ENCODE measurements around the gene SNRNP70. TPM values are rescaled to one million over a fixed set of nuclear protein-coding genes. Genes with fewer than 3 reads are reported as not detected.

The SNRNP70 gene
- polyA plus RNA-seq, 1 donor (not counting 4 experiments of a cell fraction or from before 2014, with no cell fraction given) = 149 TPM

DNA sequence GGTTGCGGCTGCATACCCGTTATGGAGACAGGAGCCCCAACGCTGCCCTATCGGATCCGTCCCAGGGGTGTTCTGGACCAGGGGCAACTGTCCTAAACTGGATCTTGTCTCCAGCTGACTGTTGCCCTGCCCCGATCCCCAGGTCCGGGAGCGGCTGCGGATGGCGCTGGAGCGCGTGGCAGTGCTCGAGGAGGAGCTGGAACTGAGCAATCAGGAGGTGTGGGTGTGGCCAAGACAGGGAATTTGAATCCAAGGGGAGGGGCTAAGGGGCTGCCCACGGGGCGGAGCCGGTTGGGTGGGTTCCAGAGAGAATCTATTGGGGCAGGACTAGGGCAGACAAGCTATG is 44.0 kb downstream of the SNRNP70 start:
- Histone ChIP-seq H3K4me1 (ENCODE audit: control insufficient read depth, extremely low read depth, insufficient read depth, low read length) (peaks cover 4% of the 10 kb centered on the region), H3K4me2 (ENCODE audit: control insufficient read depth, extremely low read depth, insufficient read depth, low read depth, low read length) (no peak overlapping the region), H3K9me1 (ENCODE audit: control insufficient read depth, extremely low read depth, insufficient read depth, low read length) (no peaks in the 10 kb centered on the region), H4K20me1 (ENCODE audit: control insufficient read depth, extremely low read depth, insufficient read depth, low read length) (no peaks in the 10 kb centered on the region), H2AFZ (ENCODE audit: control insufficient read depth, low read length) (no peak overlapping the region), H3K79me2 (ENCODE audit: control insufficient read depth, insufficient read depth, low read length) (no peaks in the 10 kb centered on the region), H3K27me3 (ENCODE audit: control insufficient read depth, extremely low read depth, insufficient read depth, low read length) (no peaks in the 10 kb centered on the region), H3K36me3 (ENCODE audit: control insufficient read depth in 2 of 2, extremely low read depth in 1 of 2, insufficient read depth in 2 of 2, low read length in 2 of 2) (no peaks in the 10 kb centered on the region), H3K4me3 (ENCODE audit: control insufficient read depth in 2 of 3, extremely low read depth in 1 of 3, insufficient read depth in 2 of 3, low read depth in 1 of 3, low read length in 3 of 3) (no peak overlapping the region), H3K9me3 (ENCODE audit: control insufficient read depth, low read depth, low read length) (no peaks in the 10 kb centered on the region), H3K27ac (ENCODE audit: control insufficient read depth, insufficient read depth, low read length) (no peak overlapping the region), H3K9ac (ENCODE audit: control insufficient read depth, extremely low read depth, insufficient read depth, low read length) (no peak overlapping the region)
- FAIRE-seq = no peak
- DNase-seq (ENCODE audit: low read depth, low spot score) = no peak
- dilution Hi-C loops (cut with MboI; ENCODE audit: extremely low pct_ligation_motif_present, low sequenced_read_pairs) = no loop called here
- TF ChIP-seq EZH2 (IDR thresholded peaks at IDR 0.05; ENCODE audit: low read length) = no peak
- TF ChIP-seq, protein P1, sequence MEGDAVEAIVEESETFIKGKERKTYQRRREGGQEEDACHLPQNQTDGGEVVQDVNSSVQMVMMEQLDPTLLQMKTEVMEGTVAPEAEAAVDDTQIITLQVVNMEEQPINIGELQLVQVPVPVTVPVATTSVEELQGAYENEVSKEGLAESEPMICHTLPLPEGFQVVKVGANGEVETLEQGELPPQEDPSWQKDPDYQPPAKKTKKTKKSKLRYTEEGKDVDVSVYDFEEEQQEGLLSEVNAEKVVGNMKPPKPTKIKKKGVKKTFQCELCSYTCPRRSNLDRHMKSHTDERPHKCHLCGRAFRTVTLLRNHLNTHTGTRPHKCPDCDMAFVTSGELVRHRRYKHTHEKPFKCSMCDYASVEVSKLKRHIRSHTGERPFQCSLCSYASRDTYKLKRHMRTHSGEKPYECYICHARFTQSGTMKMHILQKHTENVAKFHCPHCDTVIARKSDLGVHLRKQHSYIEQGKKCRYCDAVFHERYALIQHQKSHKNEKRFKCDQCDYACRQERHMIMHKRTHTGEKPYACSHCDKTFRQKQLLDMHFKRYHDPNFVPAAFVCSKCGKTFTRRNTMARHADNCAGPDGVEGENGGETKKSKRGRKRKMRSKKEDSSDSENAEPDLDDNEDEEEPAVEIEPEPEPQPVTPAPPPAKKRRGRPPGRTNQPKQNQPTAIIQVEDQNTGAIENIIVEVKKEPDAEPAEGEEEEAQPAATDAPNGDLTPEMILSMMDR (optimal IDR thresholded peaks at IDR 0.05 in 1 of 3, IDR thresholded peaks at IDR 0.05 in 1 of 3, conservative IDR thresholded peaks at IDR 0.05 in 1 of 3; ENCODE audit: extremely low read depth in 1 of 3, insufficient read depth in 2 of 3, low read length in 3 of 3) = no peak

- H3K27ac ChIP-seq (ENCODE audit: control insufficient read depth, insufficient read depth, low read length) = no peak overlapping the region
- no peaks in the 10 kb centered on the region for H3K9me3 ChIP-seq (ENCODE audit: control insufficient read depth, low read depth, low read length)
- no peaks in the 10 kb centered on the region for H3K36me3 ChIP-seq (ENCODE audit: control insufficient read depth in 2 of 2, extremely low read depth in 1 of 2, insufficient read depth in 2 of 2, low read length in 2 of 2)
- H3K79me2 ChIP-seq (ENCODE audit: control insufficient read depth, insufficient read depth, low read length) = no peaks in the 10 kb centered on the region
- no peaks in the 10 kb centered on the region for H3K9me1 ChIP-seq (ENCODE audit: control insufficient read depth, extremely low read depth, insufficient read depth, low read length)
- H3K27me3 ChIP-seq (ENCODE audit: control insufficient read depth, extremely low read depth, insufficient read depth, low read length) = no peaks in the 10 kb centered on the region
- H3K4me2 ChIP-seq (ENCODE audit: control insufficient read depth, extremely low read depth, insufficient read depth, low read depth, low read length) = no peak overlapping the region
- H3K4me3 ChIP-seq (ENCODE audit: control insufficient read depth in 2 of 3, extremely low read depth in 1 of 3, insufficient read depth in 2 of 3, low read depth in 1 of 3, low read length in 3 of 3) = no peak overlapping the region
- DNase-seq (ENCODE audit: low read depth, low spot score) = no peak
- no peaks in the 10 kb centered on the region for H4K20me1 ChIP-seq (ENCODE audit: control insufficient read depth, extremely low read depth, insufficient read depth, low read length)
- no peaks in the 10 kb centered on the region for H3K4me1 ChIP-seq (ENCODE audit: control insufficient read depth, extremely low read depth, insufficient read depth, low read length)
- FAIRE-seq = no peak
- no peak overlapping the region for H3K9ac ChIP-seq (ENCODE audit: control insufficient read depth, extremely low read depth, insufficient read depth, low read length)
- TF ChIP-seq, protein P1 (optimal IDR thresholded peaks at IDR 0.05 in 1 of 3, IDR thresholded peaks at IDR 0.05 in 1 of 3, conservative IDR thresholded peaks at IDR 0.05 in 1 of 3; ENCODE audit: extremely low read depth in 1 of 3, insufficient read depth in 2 of 3, low read length in 3 of 3) = no peak
- TF ChIP-seq EZH2 (IDR thresholded peaks at IDR 0.05; ENCODE audit: low read length) = no peak
- dilution Hi-C loops (cut with MboI; ENCODE audit: extremely low pct_ligation_motif_present, low sequenced_read_pairs) = no loop called here
- H2AFZ ChIP-seq (ENCODE audit: control insufficient read depth, low read length) = no peak overlapping the region
Measured at GRCh38 chr19:49130325-49130724, 45.1 kb downstream of the SNRNP70 start.

Data from keratinocyte (primary cell).